Glutamatergic neuron (in vitro differentiated cells): Measurements from ENCODE around the gene ASPSCR1. TPM values are rescaled to one million over a fixed set of nuclear protein-coding genes. Genes with fewer than 3 reads are reported as not detected.

Experiments used
- DNase-seq: peaks from one replicate; pipeline ENCODE4 v3.0.0; 2022
- H3K27ac Mint-ChIP-seq: one replicate; pipeline ENCODE4 v1.8.0; 2020; ENCODE audit warnings: mild to moderate bottlenecking, mixed read lengths, inconsistent platforms; ENCODE audit not compliant: unreplicated experiment
- H3K27me3 Mint-ChIP-seq: one replicate; pipeline ENCODE4 v1.8.0; 2020; ENCODE audit warnings: mild to moderate bottlenecking, moderate library complexity, mixed read lengths, inconsistent platforms; ENCODE audit not compliant: unreplicated experiment
- H3K36me3 Mint-ChIP-seq: one replicate; pipeline ENCODE4 v1.8.0; 2020; ENCODE audit warnings: mild to moderate bottlenecking, mixed read lengths, inconsistent platforms; ENCODE audit not compliant: unreplicated experiment
- H3K4me1 Mint-ChIP-seq: one replicate; pipeline ENCODE4 v1.8.0; 2020; ENCODE audit warnings: mild to moderate bottlenecking, low read depth, mixed read lengths, inconsistent platforms; ENCODE audit not compliant: unreplicated experiment
- H3K4me3 Mint-ChIP-seq: one replicate; pipeline ENCODE4 v1.8.0; 2020; ENCODE audit warnings: mild to moderate bottlenecking, mixed read lengths, inconsistent platforms; ENCODE audit not compliant: unreplicated experiment
- H3K9me3 Mint-ChIP-seq: one replicate; pipeline ENCODE4 v1.8.0; 2020; ENCODE audit warnings: mild to moderate bottlenecking, moderate library complexity, mixed read lengths, inconsistent platforms; ENCODE audit not compliant: unreplicated experiment
- CTCF ChIP-seq: fragments of 200-600 bp; sonication (generic); IDR thresholded peaks from one replicate; pipeline ENCODE4 v1.5.0; 2021; ENCODE audit not compliant: partially characterized antibody, unreplicated experiment
- total RNA-seq: library from RNA; stranded (reverse); fragmentation: NEBNext Ultra II Directional; extraction: Animal tissue kit (Norgen Biotek cat#: 25700); gene quantifications from one replicate; pipeline ENCODE4 v1.2.1, GENCODE V29; 2021; ENCODE audit not compliant: unreplicated experiment

ASPSCR1 gene
- total RNA-seq, 1 donor from 2014 or later: 51.7 TPM

- Mint-ChIP-seq H3K4me3 (no peak overlapping the region), H3K9me3 (no peaks in the 10 kb centered on the region), H3K27ac (no peak overlapping the region), H3K36me3 (no peaks in the 10 kb centered on the region), H3K4me1 (peaks cover 8% of the 10 kb centered on the region), H3K27me3 (peaks cover 2% of the 10 kb centered on the region)
- no peak for TF ChIP-seq CTCF
- DNase-seq: peak; percentile 18
Observed at GRCh38 chr17:81999976-82000802, 22.8 kb downstream of the ASPSCR1 start.

- DNase-seq: peak; percentile 56
- Mint-ChIP-seq H3K4me1 (peaks cover 9% of the 10 kb centered on the region), H3K9me3 (peaks cover 2% of the 10 kb centered on the region), H3K4me3 (no peak overlapping the region), H3K27ac (no peak overlapping the region), H3K36me3 (no peaks in the 10 kb centered on the region), H3K27me3 (peaks cover 4% of the 10 kb centered on the region)
- no peak for TF ChIP-seq CTCF
Observed at GRCh38 chr17:82000803-82001570, 23.6 kb downstream of the ASPSCR1 start.

GRCh38 chr17:82001571-82002056, 24.2 kb downstream of the ASPSCR1 start:
- peaks cover 8% of the 10 kb centered on the region for H3K27me3 Mint-ChIP-seq

GRCh38 chr17:82003411-82004381, 26.3 kb downstream of the ASPSCR1 start:
- H3K27ac Mint-ChIP-seq: no peak overlapping the region
- DNase-seq: peak; percentile 30
- peaks cover 5% of the 10 kb centered on the region for H3K9me3 Mint-ChIP-seq
- TF ChIP-seq CTCF: no peak
- H3K4me1 Mint-ChIP-seq: peaks cover 14% of the 10 kb centered on the region
- H3K36me3 Mint-ChIP-seq: no peaks in the 10 kb centered on the region
- H3K4me3 Mint-ChIP-seq: no peak overlapping the region
- H3K27me3 Mint-ChIP-seq: peaks cover 5% of the 10 kb centered on the region

More at GRCh38 chr17:82001571-82002056, 24.2 kb downstream of the ASPSCR1 start:
- H3K9me3 Mint-ChIP-seq: peaks cover 5% of the 10 kb centered on the region
- no peak for TF ChIP-seq CTCF
- no peaks in the 10 kb centered on the region for H3K36me3 Mint-ChIP-seq
- H3K27ac Mint-ChIP-seq: no peak overlapping the region
- DNase-seq: peak; percentile 13
- peaks cover 15% of the 10 kb centered on the region for H3K4me1 Mint-ChIP-seq
- no peak overlapping the region for H3K4me3 Mint-ChIP-seq
